ENCODE measurements around the gene FARSA.
"Not testable (repeated sequence)": the region's sequence is repeated elsewhere in the genome, so short reads cannot be mapped to it uniquely, and the experiment has no call there.

Gene FARSA

GRCh38 chr19:12933287-12934072 lies at the start of gene FARSA:
TSS of gene FARSA (minus strand) at chr19:12933711. CDS start at chr19:12933696, 15 bp downstream.
- DNase-seq: peak; percentile 69

GRCh38 chr19:12983091-12983490 lies 49.6 kb upstream of the FARSA start:
- DNase-seq: no peak

- no peak for DNase-seq
Measured at GRCh38 chr19:12982648-12983047, 49.1 kb upstream of the FARSA start.

GRCh38 chr19:12979974-12980373 lies 46.5 kb upstream of the FARSA start:
- DNase-seq: no peak

GRCh38 chr19:12976109-12976508 lies 42.6 kb upstream of the FARSA start:
- DNase-seq: not testable (repeated sequence)

- no peak for DNase-seq
Measured at GRCh38 chr19:12975221-12975741, 41.8 kb upstream of the FARSA start.

DNA sequence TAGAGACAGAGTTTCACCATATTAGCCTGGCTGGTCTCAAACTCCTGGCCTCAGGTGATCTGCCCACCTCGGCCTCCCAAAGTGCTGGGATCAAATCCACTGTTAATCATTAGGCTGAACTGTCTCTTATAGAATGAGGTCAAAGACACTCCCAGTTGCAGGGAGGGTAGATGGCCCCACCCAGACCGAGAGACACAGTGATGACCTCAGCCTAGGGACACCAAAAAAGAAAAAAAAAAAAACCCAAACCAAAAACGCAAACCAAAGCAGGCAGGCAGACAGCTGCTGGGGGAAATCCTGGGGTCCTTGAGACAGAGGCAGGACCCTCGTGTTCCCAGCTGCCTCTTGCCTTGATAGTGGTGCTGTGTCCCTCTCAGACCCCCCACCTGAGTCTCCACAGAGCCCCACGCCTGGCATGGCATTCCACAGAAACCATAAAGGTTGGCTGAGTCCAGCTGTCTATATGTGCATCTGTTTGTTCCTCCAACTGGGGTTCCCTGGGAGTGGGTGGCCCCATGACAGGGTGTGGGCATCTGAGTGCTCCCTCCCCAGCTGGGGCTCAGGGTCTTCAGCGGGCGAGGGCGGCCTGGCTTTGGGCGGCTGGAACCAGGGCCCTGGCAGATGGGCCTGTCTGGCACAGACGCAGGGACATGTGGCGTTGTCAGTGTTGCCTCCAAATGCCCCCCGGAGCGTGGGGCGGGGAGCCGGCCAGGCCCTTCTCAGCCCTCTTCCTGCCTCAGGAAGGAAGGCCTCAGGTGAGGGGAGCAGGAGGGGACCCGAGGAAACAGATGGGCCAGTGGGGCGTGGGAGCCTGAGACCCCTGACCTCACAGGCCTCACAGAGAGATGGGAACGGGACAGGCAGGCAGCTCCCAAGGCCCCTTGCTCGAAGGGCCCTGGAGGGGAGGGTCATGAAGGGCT lies 41.0 kb upstream of the FARSA start:
- DNase-seq: no peak

DNA sequence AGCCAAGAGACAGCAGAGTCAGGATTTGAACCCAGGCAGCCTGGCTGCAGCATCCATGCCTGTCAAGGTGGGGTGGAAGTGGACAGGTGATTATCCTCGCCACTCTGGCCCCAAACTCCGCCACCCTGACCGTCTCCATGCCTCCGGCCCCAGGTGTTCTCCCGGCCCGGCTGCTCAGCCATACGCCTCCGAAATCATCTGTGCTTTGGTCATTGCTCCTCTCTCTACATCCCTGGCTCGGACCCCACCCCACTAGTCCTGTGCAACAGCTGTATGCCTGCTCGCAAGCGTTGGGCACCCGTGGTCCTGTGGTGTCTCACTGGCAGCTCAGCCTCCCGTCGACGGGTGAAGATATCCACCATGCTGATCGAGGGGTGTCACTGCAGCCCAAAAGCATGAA lies 39.7 kb upstream of the FARSA start:
- DNase-seq: no peak

- DNase-seq: no peak
Measured at GRCh38 chr19:12970070-12970820, 36.7 kb upstream of the FARSA start.

GRCh38 chr19:12969292-12969988 lies 35.9 kb upstream of the FARSA start, which contains the start of gene DAND5:
TSS of gene DAND5 (plus strand) at chr19:12969576. CDS start at chr19:12969661, 85 bp downstream.
- DNase-seq: no peak

- DNase-seq: no peak
Measured at GRCh38 chr19:12967907-12968306, 34.4 kb upstream of the FARSA start.

GRCh38 chr19:12965812-12966135 lies 32.3 kb upstream of the FARSA start:
- no peak for DNase-seq

DNA sequence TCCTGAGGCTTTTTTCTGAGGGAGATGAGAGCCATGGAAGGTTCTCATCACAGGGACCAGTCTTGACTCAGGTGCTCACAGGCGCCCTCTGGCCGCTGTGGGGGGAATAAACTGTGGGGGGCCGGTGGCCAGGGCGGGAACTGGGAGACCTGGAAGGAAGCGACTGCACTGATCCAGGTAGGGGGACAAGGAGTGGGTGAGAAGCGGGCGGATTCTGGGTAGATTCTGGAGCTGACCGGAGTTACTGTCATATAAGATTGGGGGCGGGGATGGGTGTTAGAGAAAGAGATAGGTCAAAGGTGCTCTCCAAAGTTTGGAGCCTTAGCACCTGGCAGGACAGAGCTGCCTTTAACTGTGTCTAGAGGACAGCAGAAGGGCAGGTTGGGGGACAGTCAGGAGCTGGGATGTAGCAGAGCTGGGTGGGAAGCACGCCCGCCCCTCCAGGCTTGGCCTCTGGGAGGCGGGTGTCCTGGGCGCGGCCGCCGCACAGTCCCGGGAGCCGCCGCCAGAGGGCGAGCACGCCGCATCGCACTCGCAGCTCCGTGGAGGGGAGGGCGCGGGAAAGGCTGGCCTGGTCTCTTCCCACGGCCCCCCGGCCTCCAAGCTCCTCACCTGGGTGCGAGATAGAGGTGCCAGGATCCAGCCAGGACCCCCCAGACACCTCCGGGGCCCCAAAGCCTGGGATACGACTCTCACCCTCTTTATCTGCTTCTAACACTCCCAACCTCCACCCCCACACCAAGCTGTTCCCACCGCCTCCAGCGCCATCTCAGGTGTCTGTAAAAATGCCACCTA lies 31.7 kb upstream of the FARSA start:
- DNase-seq: peak; percentile 51

GRCh38 chr19:12959481-12959880 lies 26.0 kb upstream of the FARSA start:
- DNase-seq: no peak

- DNase-seq: not testable (repeated sequence)
Measured at GRCh38 chr19:12957389-12957952, 24.0 kb upstream of the FARSA start.

DNA sequence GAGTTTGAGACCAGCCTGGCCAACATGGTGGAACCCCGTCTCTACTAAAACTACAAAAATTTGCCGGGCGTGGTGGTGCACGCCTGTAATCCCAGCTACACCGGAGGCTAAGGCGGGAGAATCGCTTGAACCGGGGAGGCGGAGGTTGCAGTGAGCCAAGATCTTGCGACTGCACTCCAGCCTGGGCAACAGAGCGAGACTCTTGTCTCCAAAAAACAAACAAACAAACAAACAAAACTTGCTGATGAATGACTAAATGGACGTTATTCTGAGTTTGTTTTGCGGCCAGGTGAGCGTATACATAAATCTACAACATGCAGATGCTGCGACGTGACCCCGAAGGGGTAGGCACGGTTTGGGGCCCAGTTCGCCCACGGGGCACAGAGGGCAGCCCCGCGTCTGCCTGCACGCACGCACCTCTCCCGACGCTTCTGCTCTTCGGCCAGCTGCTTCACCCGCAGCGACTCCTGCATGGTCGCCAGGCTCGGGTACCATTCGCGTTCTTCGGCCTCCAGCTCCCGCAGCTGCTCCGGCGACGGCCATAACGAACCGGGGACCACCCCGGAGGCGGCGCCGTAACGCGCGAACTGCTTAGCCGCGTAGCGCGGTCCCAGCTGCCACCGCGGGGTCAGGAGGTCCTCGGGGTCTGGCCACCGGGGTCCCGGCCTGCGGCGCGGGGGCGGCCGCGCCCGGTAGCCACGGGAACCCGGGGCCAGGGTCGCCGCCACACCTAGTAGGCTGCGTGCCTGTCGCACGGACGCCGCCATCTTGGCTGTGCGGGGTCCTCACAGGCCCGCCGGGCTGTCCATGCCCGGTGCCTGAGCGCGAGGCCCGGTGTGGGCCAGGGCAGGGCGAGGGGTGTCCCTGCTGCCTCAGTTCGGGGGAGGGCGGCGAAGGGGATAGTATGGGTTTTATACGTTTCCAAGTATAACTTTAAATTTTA lies 23.2 kb upstream of the FARSA start, which contains the start of gene GADD45GIP1:
TSS of gene GADD45GIP1 (minus strand) at position 778 of the 943 bp plus-strand sequence. CDS start at position 767, 11 bp downstream.
- DNase-seq: no peak

DNA sequence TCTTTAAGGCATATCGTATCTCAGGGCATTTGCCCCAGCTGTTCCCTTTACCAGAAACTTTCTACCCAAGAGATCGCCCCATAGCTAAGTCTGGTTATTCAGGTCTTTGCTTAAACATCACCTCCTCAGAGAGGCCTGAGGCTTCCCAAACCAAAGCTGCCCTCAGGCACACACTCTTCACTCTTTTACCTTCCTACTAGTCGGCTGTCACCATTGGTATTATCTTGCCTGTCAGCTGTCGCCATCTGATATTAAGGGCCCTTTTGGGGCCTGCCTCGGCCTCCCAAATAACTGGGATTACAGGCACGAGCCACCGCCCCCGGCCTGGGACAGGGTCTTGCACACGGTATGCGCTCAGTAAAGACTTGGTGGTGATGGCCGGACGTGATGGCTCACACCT lies 22.5 kb upstream of the FARSA start:
- no peak for DNase-seq

- DNase-seq: not testable (repeated sequence)
Measured at GRCh38 chr19:12955575-12955974, 22.1 kb upstream of the FARSA start.

- no peak for DNase-seq
Measured at GRCh38 chr19:12954612-12954962, 21.1 kb upstream of the FARSA start.

Data from 8988T (cell line).